Skeletal muscle satellite cell (primary cell): ENCODE results near the gene CDCA7.
A peak's percentile ranks its signal among the peaks of the same experiment; 100 is the strongest.

Experiments
- H3K27me3 ChIP-seq: 2 replicates; pipeline ENCODE4 v1.7.0; 2013; ENCODE audit warnings: low read length; ENCODE audit not compliant: control insufficient read depth, insufficient read depth
- H3K36me3 ChIP-seq: 2 replicates; pipeline ENCODE4 v1.7.0; 2013; ENCODE audit warnings: mild to moderate bottlenecking, control low read depth, low read length; ENCODE audit not compliant: insufficient read depth
- H3K4me1 ChIP-seq: 2 replicates; pipeline ENCODE4 v1.7.0; 2013; ENCODE audit warnings: low read length; ENCODE audit not compliant: control insufficient read depth, insufficient read depth
- H3K4me2 ChIP-seq: 2 replicates; pipeline ENCODE4 v1.7.0; 2013; ENCODE audit warnings: mild to moderate bottlenecking, low read length
- H3K4me3 ChIP-seq: 2 replicates; pipeline ENCODE4 v1.7.0; 2013; ENCODE audit warnings: low read length
- H3K9ac ChIP-seq: 2 replicates; pipeline ENCODE4 v1.7.0; 2013; ENCODE audit warnings: mild to moderate bottlenecking, low read depth, low read length, moderate library complexity
- H3K9me3 ChIP-seq: replicated peaks from 2 replicates; pipeline ENCODE4 v1.7.0; 2013; ENCODE audit warnings: mild to moderate bottlenecking, control low read depth, low read length

The CDCA7 gene

GRCh38 chr2:173393186-173393585 lies 38.5 kb downstream of the CDCA7 start:
- H3K9ac ChIP-seq, result no peak overlapping the region
- H3K4me2 ChIP-seq, result no peak overlapping the region

DNA sequence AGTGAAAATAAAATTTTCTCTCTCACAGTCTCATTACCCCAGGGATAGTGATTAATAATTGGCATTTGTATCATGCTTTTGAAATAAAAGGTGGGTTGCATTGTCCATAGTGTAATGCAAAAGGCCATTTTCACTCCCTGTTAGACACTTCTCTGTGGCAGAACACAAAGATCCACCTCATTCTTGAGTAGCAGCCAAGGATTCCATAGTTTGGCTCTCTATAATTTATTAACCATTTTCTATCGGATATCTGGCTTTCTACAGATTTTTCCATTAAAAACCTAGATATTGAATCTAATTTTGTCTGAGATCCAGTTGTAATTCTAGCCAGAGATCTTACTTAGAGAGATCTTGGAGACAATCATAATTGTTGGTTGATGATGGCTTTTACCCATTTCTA lies 39.0 kb downstream of the CDCA7 start:
- Histone ChIP-seq H3K9ac (no peak overlapping the region), H3K27me3 (peaks cover 7% of the 10 kb centered on the region), H3K4me1 (no peaks in the 10 kb centered on the region), H3K9me3 (no peaks in the 10 kb centered on the region), H3K36me3 (no peaks in the 10 kb centered on the region), H3K4me3 (no peak overlapping the region), H3K4me2 (no peak overlapping the region)

More at GRCh38 chr2:173393186-173393585, 38.5 kb downstream of the CDCA7 start:
- H3K27me3 ChIP-seq, result peaks cover 7% of the 10 kb centered on the region
- H3K9me3 ChIP-seq, result no peaks in the 10 kb centered on the region
- no peaks in the 10 kb centered on the region for H3K36me3 ChIP-seq
- no peak overlapping the region for H3K4me3 ChIP-seq
- no peaks in the 10 kb centered on the region for H3K4me1 ChIP-seq

GRCh38 chr2:173394091-173394974 lies 39.7 kb downstream of the CDCA7 start:
- Histone ChIP-seq H3K9me3 (no peaks in the 10 kb centered on the region), H3K27me3 (peaks cover 10% of the 10 kb centered on the region), H3K36me3 (no peaks in the 10 kb centered on the region), H3K9ac (no peak overlapping the region), H3K4me3 (no peak overlapping the region), H3K4me1 (no peaks in the 10 kb centered on the region), H3K4me2 (no peak overlapping the region)

DNA sequence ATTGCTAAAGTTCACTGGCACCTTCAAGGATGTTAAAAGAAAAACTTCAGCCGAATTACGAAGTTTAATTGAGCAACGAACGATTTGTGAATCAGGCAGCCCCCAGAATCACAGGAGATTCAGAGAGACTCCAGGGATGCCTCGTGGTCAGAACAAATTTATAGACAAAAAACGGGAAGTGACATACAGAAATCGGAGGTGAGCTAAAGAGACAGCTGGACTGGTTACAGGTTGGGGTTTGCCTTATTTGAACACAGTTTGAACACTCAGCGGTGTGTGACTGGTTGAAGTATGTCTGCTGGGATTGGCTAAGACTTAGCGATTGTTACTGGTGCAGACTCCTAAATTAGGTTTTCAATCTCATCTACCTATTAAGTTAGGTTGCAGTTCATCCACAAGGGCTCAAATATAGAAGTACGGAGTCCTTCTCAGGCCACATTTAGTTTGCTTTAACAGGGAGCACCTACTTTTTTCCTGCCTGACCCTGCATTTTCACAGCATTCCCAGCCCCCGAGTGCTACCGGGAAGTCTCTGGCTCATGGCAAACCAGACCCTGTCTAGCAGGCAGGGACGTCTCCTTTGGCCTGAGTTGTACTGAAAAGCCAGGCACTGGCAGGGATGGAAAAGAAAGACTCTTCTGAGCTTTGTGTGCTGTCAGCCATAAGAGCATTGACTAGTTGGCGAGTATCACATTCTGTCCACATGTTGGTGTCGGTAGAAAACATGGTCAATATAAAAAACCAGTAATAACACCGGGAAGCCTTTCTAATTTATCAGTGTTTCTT lies 41.1 kb downstream of the CDCA7 start:
- Histone ChIP-seq H3K4me1 (no peaks in the 10 kb centered on the region), H3K4me2 (no peak overlapping the region), H3K27me3 (peaks cover 21% of the 10 kb centered on the region), H3K4me3 (no peak overlapping the region), H3K9me3 (no peaks in the 10 kb centered on the region), H3K9ac (no peak overlapping the region), H3K36me3 (no peaks in the 10 kb centered on the region)

DNA sequence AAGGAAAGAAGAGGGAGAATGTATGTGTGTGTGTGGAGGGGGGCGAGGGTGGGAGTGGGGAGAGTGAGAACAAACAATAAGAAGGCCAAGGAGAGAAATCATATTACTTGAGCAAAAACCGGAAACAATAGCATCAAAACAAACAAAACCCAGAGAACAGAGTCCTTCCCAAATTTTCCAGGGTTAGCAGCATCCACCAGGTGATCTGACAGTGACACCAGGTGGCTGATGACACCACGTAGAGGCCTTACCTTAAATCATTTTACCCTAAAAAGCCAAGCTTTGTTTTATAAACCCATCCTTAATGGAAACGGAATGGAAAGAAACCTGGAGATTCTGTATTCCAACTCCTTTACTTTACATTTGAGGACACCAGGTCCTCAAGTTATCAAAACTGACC lies 42.9 kb downstream of the CDCA7 start:
- H3K4me2 ChIP-seq, result no peak overlapping the region
- peaks cover under 1% of the 10 kb centered on the region for H3K4me1 ChIP-seq
- no peaks in the 10 kb centered on the region for H3K9me3 ChIP-seq
- no peak overlapping the region for H3K9ac ChIP-seq
- H3K4me3 ChIP-seq, result no peak overlapping the region
- no peaks in the 10 kb centered on the region for H3K36me3 ChIP-seq
- H3K27me3 ChIP-seq, result peaks cover 34% of the 10 kb centered on the region

- no peak overlapping the region for H3K4me3 ChIP-seq
- no peak overlapping the region for H3K9ac ChIP-seq
- H3K4me2 ChIP-seq, result no peak overlapping the region
- H3K4me1 ChIP-seq, result peaks cover 3% of the 10 kb centered on the region
- peaks cover 46% of the 10 kb centered on the region for H3K27me3 ChIP-seq
- H3K36me3 ChIP-seq, result no peaks in the 10 kb centered on the region
- H3K9me3 ChIP-seq, result no peaks in the 10 kb centered on the region
These were observed 44.6 kb downstream of the CDCA7 start for GRCh38 chr2:173399229-173399628.

GRCh38 chr2:173400760-173401159 lies 46.1 kb downstream of the CDCA7 start:
- H3K4me3 ChIP-seq, result no peak overlapping the region
- H3K4me2 ChIP-seq, result no peak overlapping the region
- no peak overlapping the region for H3K9ac ChIP-seq
- peaks cover 3% of the 10 kb centered on the region for H3K4me1 ChIP-seq
- no peaks in the 10 kb centered on the region for H3K9me3 ChIP-seq
- H3K27me3 ChIP-seq, result peaks cover 55% of the 10 kb centered on the region
- H3K36me3 ChIP-seq, result no peaks in the 10 kb centered on the region

DNA sequence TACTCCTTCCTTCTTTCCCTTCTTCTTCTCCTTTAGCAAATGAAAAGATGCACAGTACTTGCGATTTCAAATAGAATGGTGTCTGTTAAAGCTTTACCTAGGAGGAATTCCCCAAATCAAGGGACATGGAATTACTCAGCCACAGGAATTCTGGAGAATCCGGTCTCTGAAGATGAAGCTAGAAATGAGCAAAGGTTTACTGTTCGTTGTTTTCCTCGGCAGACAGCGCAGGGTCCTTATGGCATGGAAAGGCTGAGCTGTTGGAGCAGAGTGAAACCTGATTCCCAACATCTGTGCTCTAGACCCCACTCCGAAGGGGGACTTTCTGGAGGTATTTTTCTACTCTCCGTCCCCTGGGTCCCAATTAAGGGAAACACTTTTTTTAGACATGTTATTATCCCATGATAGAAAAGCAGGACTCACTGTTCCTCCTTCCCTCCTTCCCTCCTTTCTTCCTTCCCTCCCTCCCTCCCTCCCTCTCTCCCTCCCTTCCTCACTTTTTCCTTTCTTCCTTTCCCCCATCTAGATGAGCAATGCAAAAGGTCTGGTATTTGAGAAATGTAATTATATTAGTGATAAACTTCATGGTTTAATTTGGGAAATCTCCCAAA lies 47.1 kb downstream of the CDCA7 start:
- H3K4me3 ChIP-seq, result no peak overlapping the region
- no peaks in the 10 kb centered on the region for H3K9me3 ChIP-seq
- H3K27me3 ChIP-seq, result peaks cover 57% of the 10 kb centered on the region

DNA sequence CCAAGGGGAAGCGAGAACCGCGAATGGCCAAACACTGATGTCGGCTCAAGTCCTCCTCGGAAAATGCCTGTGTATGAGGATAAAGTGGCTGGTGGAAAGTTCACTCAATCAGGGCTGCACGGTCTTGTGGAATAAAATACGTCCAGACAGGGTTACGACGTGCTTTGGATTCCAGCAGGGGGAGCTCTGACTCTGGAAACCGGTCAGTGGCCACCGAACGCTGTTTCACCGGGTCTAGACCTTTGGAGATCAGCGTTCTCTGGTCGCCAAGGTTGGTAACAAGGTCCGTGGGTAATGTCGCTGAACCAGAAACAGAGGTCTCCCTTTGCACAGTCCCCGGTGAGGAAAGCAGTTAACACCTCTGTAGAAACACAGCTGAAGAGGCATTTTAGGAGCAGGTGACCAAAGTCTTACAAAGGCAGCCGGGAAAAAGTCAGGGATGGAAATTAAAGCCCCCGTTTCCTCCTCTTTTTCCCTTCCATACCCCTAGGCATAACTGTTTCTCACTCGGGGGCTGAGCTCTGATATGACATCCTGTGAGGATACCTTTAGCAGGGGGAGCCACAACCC lies 47.8 kb downstream of the CDCA7 start:
- Histone ChIP-seq H3K4me3 (no peak overlapping the region), H3K9ac (no peak overlapping the region), H3K27me3 (peaks cover 57% of the 10 kb centered on the region), H3K36me3 (no peaks in the 10 kb centered on the region), H3K4me1 (peaks cover 3% of the 10 kb centered on the region), H3K4me2 (peak overlapping the region; percentile 79), H3K9me3 (no peaks in the 10 kb centered on the region)

More for the DNA sequence above, 47.1 kb downstream of the CDCA7 start:
- Histone ChIP-seq H3K4me2 (peak overlapping the region; percentile 79), H3K36me3 (no peaks in the 10 kb centered on the region), H3K4me1 (peaks cover 3% of the 10 kb centered on the region), H3K9ac (no peak overlapping the region)

- H3K27me3 ChIP-seq, result peaks cover 52% of the 10 kb centered on the region
- no peaks in the 10 kb centered on the region for H3K9me3 ChIP-seq
- peaks cover 3% of the 10 kb centered on the region for H3K4me1 ChIP-seq
- no peak overlapping the region for H3K9ac ChIP-seq
- H3K4me2 ChIP-seq, result no peak overlapping the region
- no peaks in the 10 kb centered on the region for H3K36me3 ChIP-seq
- no peak overlapping the region for H3K4me3 ChIP-seq
These were observed 50.4 kb downstream of the CDCA7 start for GRCh38 chr2:173404841-173405750.
